COLO829 (cell line): ENCODE results near the gene SMIM45.

Experiments
- DNase-seq: peaks from one replicate; pipeline ENCODE4 v3.0.0; 2012; ENCODE audit warnings: low spot score

The SMIM45 gene

DNA sequence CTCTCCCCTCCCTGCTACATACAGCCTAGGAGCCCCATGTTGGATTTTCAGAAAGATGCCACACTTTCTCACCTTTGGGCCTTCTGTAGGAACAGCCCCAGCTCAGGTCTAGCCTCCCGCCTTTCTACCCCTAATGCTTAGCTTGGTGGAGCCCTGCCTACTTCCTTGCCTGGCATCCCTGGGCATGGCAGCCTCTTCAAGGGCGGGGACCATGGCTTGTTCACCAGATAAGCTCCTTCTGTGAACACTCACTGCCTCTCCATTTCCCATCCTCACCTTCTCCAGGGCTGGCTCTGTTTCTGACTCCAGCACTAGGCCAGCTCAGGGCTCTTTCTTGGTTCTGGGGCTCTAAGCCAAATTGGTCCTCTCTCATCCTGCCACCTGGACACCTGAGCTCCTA lies 18.7 kb downstream of the SMIM45 start:
- no peak for DNase-seq

DNA sequence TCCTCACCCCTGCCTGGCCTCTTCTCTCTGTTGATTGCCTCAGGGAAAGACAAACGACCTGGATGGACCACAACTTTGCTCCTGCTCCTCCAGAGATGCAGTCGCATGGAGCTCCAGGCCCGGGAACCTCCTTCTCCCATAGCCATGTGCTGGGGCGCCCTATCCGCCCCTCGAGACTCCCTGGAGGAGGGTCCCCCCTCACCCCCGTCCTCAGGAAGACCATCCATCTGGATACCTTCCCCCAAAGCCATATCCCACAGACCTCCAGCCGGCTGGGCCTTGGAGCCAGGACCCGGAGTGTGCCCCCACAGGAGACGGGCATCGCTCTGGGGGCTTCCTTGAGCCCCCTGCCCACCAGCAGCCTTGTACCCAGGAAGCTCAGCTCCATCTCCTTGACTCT lies 19.5 kb downstream of the SMIM45 start:
- no peak for DNase-seq

DNA sequence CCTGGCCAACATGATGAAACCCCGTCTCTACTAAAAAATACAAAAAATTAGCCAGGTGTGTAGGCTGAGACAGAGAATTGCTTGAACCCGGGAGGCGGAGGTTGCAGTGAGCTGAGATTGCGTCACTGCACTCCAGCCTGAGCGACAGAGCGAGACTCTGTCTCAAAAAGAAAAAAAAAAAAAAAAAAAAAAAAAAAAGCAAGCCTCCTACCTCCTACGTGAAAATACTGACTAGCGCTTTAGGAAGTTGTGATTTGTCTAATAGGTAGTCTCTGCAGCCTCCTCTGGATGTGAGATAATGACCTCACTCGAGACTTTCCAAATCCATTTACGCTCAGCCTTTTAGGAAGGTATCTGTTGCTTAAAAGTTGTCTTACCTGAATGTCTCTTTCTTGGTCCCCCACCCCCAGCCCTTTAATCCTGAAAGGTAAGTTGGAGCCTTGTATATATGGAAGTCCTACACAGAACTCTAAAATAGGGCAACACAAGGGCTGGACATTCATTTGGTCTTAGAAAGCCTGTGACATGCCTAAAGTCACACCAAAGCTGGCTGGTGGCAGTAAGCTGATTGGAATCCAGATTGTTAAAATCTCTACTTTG lies 22.8 kb downstream of the SMIM45 start:
- DNase-seq: no peak

DNA sequence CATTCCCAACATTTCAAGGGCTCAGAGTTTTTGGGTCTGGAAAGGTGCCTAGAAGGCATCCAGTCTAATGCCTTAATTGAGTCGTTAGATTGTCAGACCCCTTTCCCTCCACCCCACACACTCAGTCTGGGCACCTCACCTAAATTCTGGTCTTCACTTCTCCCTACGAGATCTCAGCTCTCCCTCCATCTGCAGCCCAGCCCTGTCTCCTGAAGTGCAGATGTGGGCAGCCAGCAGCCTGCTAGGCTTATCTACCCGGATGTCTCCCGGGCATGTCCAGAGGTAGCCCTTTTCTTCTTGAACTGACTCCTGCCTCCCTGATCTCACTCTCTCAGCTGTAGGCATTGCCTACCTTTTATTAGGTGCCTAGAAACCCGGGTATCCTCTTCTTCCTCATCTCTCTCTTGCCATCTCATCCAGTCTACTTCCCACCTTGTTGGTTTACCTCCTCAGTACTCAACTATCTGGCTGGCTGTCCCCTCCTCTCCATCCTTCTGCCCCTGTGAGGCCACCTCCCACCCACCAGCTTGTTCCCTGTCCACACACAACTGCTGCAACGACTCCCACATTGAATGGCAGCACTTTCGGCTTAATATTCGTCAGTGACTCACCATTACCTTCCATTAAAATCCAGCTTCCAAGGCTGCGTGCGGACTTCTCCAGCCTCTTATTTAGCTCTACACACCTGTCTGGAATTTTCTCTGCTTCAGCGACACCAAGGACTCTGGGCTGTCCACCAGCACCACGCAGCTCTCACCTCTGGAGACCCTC lies 23.5 kb downstream of the SMIM45 start:
- DNase-seq: no peak

DNA sequence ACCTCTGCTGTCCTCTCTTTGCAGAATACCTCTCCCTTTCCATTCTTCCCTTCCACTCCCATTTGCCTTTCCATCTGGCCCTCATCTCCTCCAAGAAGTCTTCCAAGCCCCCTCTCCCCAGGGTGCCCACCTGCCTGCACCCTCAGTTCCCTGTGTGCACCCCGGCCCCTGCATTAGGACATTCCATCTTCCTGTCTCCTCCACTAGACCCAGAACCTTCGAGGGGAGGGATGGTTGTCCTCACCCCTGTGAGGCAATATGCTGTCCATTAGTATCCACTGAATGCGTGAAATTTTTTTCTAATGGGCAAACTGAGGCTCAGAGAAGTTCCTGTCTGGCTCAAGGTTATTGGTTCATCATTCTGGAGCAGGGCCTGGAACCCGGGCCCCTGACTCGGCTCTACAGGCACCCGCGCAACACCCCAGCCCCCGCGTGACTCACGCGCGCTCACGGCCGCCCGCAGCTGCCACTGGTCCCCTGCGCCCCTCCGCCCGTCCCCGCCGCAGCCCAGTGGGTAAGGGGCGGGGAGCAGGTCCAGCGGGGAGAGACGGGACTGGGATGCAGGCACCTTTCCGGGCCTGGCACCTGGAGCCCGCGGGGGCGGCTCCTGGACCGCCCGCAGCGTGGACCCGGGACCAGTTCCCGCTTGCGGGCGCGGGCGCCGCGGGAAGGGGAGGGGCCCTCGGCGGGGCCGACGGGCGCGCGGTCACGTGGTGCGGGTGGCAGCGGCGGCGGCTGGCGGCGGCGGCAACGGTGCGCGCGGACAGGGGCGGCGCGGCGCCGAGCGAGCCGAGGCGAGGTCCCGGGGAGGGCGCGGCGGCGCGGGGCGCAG lies 24.3 kb downstream of the SMIM45 start:
- no peak for DNase-seq

DNA sequence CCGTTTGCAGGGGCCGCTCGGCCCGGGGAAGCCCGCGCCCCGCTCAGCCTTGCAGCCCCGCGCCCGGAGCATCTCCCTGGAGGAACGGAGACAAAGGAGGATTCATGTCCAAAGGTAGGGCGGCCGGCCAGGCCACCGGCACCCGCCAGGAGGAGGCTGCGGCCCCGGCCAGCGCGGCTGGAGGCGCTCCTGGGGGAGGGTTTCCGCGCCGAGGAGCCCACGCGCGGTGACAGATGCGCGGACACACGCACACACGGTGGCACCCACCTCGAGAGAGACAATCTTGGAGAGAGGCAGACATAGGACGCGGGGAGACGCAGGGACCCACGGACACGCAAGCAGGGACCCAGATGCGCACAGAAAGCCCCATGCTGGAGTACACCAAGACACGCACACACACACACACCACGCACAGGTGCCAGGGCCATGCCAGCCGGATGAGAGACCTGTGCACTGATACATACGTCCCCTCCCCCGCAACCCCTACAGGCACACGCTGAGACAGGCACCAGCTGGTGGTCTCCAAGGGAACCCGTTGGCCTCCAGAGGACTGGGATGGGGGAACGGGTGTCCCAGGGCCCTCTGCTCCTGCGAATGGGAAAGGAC lies 25.1 kb downstream of the SMIM45 start:
- DNase-seq: no peak

DNA sequence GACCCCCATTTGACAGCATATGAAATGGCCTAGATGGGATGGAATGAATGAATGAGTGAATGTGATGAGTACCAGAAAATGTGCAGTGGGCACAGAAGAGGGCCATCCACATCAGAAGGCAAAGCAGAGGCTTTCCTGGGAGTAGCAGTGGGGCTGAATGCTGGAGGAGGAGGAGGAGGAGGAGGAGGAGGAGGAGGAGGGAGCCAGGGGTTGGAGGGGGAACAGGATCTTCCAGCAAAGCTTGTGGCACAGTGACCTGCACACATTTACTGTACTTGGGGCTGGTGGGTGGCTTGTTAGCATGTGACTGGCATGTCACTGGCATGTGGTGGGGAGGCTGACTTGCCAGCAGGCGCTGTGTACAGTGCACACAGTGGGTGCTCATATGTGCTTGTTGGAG lies 26.8 kb downstream of the SMIM45 start:
- DNase-seq: no peak

DNA sequence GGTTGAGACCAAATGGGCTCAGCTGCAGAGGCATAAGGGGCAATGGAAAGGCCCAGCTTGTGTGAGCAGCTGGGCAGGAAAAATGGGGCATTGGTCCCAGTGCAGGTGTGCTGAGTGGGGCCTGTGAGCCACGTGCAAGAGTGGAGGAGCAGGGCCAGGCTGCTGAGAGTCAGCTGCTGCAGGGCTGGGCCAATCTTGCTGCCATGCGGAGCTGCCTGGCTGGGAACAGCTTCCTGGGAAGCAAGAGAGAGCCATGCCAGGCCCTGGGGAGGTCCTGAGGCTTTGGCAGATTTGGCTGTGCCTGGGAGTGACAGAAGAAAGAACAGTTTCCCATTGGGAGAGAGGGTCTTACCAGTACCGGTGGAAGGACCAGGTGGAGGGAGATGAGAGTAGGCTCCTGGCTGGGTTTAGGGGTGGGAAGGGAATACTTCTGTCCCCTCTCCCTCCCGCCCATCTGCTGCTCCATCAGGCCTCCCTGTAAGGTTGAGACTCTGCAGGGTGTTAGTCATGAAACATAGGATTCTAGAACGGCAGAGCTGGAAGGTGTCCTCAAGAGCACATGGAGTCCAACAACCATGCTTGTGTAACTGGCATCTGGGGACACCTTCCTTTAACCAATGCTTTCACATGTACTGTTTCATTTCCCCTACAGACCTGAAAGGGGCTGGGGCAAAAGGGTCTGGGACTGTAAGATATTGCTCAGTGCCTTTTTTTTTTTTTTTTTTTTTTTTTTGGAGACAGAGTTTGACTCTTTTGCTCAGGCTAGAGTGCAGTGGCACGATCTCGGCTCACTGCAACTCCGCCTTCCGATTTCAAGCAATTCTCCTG lies 27.7 kb downstream of the SMIM45 start:
- no peak for DNase-seq

DNA sequence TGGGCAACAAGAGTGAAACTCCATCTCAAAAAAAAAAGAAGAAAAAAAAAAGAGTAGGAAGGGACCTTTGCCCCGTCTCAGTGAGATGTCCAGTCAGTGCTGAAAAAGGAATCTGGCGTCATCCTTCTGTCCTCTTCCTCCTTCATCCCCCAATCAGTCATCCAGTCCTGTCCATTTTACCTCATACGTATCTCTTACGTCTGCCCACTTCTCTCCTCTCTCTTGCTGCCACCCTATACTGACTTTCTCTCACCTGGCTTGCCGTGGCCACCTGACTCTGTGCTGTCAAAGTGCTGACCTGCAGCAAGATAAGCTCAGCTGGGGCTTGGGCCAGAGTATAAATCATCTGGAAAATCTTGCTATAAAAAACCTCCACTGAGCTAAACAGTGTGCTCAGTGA lies 30.9 kb downstream of the SMIM45 start:
- no peak for DNase-seq

DNA sequence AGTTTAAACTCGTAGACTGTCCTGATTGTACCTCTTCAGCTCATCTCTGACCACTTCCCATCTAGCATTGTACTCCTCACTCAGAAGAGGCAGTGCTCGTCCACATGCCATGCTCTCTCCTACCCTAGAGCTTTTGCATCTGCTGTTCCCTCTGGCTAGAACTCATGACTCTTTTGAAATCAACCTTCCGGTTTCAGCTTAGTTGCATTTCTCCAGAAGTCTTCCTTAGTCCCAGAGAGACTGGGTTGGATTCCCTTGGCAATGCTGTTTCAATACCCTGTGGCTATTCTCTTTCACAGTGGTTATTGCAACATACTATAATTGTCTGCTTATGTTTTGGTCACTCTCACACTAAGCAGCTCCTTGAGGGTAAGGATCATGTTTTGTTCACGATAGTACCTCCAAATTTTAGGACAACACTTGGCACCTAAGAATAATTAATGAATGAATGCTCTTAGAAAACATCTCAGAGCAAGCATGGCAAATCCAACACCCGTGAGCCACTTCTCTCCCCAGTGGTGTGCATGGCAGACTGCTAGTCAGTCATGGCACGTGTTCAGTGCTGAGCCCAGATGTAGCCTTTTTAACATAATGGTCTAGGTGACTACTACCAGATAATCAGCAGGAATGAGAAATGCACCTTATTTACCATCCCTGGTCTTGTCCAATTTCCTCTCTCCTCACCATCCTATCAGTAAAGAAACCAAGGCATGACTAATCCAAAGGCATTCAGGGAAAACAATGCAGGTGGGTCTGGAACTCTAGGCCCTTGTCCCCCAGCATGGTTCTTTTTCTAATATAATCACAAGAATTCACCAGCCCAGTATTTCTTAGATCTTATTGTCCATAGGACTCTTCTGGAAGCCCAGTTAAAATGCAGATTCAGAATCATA lies 31.8 kb downstream of the SMIM45 start:
- peak; percentile 64 for DNase-seq

DNA sequence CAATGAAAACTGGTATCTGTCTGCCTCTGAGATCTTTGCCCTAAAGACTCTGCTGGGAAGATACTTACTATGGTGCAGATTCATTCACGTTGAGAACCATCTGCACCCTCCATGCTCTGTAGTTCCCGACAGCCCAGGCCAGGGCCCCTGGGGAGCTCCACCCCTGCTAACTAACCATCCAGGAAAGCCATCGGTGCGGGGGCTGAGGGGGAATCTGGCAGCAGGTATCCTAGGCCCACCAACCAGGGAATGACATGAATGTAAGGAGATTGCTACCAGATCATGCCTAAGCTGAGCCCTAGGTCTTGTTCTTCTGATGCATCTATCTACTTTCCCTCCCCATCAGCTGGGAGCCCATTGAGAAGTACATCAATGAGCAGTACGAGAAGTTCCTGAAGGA lies 35.3 kb downstream of the SMIM45 start:
- DNase-seq: no peak

DNA sequence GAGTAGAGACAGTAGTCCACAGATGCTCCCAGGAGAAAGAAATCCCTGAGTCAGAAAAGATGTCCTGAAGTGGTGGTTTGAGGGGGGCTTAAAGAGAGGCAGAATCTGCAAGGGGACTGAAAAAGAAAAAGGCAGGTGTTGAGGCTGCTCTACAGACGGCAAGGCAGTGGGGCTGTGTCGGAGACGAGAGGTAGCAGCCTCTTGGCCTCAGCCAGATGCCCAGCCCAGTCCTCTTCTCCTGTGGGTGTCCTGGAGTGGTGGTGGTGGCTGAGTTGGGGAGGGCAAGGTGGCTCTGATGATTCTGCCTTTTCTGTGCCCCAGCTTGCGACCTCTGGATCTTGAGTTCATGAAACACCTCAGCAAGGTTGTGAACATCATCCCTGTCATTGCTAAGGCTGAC lies 37.3 kb downstream of the SMIM45 start:
- no peak for DNase-seq

DNA sequence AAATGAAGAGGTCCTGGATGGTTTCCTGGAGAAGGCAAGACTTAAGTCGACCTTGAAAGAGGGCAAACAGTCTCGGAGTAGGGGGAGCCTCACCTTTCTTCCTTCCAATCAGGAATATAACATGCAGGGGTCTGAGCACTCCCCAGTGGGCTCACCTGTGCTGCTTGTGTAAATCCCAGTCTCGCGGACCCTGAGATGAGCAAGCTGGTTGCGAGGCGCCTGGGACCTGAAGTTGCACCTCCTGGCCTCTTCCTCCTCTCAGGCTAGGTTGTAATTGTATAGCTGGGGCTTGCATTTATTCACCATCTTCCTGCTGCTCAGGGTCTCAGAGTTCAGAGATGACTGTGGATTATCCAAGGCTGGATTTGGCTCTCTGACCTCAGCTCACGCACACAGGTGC lies 39.2 kb downstream of the SMIM45 start:
- DNase-seq: no peak

DNA sequence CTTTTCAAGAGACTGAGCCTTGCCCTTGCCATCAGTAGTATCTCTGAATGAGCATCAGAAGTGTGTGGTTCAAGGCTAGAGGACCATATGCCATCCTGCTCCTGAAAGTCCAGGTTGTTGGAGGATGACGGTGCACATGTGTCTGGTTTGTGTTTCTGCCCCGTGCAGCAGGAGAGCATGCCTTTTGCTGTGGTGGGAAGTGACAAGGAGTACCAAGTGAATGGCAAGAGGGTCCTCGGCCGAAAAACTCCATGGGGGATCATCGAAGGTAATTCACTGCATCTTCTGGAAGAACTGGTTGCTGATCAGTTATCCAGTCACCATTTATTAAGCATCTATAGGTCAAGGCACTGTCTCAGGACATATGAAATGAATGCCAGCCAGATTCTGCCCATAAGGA lies 40.5 kb downstream of the SMIM45 start:
- no peak for DNase-seq

DNA sequence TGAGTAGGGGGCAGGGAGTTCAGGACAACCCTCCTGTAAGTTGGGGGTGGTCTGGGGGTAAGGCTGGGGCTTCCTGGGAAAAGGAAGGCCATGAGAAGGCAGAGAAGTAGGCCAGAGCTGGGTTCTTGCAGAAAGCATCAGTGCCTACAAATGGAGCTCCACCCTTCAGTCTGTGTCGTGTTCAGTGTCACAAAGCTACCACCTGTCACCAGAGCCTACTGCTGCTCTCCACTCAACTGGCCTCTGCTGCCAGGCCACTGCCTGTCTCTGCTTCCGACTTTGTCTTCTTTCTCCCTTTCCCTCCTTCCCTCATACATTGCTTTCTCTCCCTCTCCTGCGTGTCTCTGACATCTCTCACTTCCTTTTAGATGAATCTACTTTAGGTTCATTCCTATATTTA lies 43.3 kb downstream of the SMIM45 start:
- DNase-seq: no peak

DNA sequence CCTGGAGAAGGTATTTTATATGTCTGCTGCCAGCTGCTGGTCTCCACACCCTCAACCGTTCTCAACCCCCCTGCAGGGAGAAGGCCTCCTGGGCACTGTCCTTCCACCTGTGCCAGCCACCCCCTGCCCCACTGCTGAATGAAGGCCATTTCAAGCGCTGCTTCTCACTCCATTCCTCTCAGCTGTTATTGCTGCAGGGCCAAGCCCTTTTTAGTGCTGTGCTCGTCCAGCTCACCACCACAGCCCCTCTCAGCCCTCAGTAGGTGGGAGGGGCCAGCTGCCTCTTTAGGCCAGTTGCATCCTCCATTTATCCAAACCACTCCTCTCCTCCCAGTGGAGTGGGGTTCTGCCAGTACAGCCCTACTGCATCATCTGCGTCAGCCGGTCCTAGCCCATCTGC lies 44.9 kb downstream of the SMIM45 start:
- DNase-seq: no peak

DNA sequence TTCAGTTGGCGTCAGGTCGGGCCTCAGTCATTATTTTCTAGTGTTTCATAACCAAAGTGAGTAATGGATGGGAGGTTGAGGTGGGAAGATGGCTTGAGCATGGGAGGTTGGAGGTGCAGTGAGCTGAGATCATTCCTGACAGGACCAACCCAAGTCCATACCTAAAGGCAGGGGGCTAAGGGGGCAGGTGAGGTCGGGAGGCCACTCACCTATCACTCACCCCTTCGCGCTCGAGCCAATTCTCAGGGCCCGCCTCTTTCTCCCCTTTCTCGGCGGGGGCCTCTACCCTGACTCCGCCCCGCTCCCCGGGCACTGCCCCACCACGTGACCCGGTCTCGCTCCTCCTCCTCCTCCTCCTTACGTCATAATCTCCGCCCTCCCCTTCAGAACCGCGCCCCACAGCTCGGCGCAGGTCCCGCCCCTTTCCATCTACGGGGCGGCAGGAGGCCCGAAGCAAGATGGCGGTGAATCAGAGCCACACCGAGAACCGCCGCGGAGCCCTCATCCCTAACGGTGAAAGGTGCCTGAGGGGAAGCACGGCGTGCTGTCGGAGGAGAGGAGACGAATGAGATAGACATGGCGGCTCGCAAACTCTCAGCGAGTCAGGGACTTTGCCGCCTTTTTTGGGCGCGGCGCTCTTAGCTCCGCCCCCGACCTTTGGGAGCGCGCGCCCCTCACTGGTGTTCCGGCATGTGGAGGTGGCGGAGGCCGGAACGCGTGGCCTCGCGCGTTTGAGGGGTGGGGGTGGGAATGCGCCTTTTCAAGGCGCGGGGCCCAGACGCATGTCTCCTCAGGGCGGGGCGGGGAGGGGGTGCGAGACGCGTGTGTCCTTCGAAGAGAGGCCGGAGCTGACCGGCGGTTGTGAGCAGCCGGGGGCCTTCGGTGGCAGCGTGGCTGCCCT lies 46.7 kb downstream of the SMIM45 start, which contains the start of gene WBP2NL:
Gene WBP2NL, plus strand, starts transcription at position 428 of the 901 bp plus-strand sequence. Its CDS starts 31 bp downstream, at position 459.
- peak; percentile 93 for DNase-seq

DNA sequence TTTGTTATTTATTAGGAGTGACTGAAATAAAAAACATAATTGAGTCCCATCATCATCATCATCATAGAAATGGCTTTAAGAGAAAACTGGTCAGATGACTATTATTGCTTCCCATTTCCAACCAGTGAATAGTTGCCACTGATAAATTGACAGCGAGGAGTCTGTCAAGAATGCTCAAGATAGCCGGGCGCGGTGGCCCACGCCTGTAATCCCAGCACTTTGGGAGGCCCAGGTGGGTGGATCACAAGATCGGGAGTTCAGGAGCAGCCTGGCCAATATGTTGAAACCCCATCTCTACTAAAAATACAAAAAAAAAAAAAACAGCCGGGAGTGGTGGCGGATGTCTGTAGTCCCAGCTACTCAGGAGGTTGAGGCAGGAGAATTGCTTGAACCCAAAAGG lies 48.5 kb downstream of the SMIM45 start:
- no peak for DNase-seq

DNA sequence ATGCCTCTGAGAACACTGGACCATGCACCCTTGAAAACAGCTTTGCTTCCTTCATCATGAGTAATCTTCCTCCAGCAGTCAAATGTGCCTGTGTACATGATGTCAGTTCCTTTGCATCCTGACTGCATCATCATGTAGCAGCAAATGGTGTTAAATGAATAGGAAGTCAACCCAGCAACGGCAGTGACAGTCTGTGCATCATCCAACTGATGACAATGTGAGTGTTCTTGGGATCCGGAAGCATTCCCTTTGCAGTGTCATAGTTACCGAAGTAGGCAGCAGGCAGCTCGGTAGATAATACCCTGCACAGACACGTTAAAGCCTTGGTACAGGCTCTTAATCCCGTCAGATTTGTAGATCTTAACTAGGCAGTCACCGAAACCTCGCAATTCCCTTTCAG lies 49.2 kb downstream of the SMIM45 start:
- DNase-seq: no peak

DNA sequence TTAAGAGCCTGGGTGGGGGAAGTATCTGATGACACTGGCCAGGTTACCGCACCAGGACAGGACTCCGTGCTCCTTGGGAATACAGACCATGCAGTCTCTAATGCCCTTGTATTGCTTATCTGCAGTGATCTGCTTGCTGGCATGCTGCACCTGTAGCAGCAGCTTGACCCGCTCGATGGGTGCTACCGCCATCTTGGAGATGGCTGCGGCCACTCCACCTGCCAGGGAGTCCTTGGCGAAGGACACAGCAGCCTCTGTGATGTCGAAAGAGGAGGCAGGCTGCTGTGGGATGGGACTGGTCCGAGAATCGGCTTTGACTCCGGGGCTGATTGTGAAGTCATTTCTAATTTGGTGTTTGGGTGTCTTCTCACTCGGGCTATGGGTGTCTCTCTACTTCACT lies 49.8 kb downstream of the SMIM45 start:
- DNase-seq: no peak
